GM19455 (cell line): ENCODE data around the gene SRGAP1.
"Not testable (repeated sequence)": the region's sequence is repeated elsewhere in the genome, so short reads cannot be mapped to it uniquely, and the experiment has no call there.

Experiments used
- ATAC-seq: cut with Tn5 transposase; IDR thresholded peaks from one replicate; pipeline ENCODE4 v1.9.1; 2021; ENCODE audit not compliant: unreplicated experiment

Gene SRGAP1

DNA sequence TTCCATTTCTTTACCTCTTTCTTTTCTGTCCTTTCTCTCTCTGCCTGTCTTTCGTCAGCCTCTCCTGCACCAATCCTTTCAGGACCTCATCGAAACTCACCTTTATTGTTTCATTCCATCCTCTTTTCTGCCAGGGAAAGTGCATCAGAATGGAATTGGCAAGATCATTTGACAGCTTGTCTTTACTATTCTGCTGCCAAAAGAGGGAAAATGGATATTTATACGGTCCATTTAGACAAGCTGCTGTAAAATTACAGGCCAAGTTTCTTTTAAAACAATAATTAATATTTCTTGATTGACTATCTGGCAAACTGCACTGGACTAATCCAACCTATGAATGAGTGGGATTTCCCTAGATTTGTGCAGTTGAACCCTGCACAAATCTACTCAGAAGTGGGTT lies 7.6 kb upstream of the SRGAP1 start:
- no peak for ATAC-seq

DNA sequence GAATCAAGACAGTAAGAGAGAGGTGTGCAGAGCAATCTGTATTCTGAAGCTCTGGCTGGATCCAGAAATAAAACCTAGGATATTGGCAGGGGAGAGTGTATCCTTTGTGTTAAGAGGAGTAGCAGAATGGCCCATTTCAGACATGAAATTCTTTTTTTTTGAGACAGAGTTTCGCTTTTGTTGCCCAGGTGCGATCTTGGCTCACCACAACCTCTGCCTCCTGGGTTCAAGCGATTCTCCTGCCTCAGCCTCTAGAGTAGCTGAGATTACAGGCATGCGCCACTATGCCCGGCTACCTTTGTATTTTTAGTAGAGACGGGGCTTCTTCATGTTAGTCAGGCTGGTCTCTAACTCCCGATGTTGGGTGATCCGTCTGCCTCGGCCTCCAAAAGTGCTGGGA lies 6.1 kb upstream of the SRGAP1 start:
- ATAC-seq: no peak

DNA sequence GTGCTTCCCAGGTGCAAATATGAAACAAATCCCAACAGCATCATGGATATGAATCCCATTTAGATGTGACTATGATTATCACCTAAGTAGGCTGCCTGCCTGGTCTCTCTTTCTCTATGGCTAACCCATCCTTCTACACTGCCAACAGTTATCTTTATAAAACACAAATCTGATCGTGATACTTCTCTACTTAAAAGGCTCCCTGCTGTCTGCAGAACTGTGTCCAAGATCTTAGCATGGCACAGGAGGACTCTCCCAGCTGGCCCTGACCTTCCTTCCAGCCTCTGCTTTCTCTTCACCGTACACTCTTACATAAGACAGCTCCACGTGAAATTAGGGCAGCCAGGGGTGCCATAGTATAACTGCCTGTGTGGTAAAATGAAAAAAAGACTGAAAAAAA lies 3.5 kb upstream of the SRGAP1 start:
- ATAC-seq: no peak

DNA sequence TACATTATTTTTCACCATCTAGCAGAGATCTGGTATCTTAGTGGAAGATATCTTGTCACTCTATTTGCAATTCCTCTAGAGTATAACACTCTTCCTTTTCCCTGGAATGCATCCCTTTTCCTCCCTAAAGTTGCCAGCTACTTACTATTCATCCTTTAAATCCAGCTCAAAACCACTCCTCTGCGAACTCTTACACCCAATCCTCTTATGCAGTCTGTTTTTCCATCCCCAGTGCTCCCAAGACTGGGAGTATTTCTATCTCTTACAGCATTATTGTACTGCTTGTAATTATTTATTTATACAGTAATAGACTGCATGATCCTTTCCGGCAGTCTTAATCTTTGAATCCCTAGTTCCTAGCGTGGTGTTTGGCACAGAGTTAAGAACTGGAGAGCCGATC lies 2.9 kb upstream of the SRGAP1 start:
- ATAC-seq: no peak

DNA sequence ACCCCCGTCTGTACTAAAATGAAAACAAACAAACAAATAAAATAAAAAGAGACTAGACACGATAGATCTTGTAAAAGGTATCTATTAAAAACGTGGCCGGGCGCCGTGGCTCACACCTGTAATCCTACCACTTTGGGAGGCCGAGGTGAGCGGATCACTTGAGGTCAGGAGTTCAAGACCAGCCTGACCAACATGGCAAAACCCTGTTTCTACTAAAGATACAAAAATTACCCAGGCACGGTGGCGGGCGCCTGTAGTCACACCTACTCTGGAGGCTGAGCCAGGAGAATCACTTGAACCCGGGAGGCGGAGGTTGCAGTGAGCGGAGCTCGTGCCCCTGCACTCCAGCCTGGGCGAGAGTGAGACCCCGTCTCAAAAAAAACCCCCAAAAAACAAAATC lies 1.8 kb upstream of the SRGAP1 start:
- ATAC-seq: not testable (repeated sequence)

DNA sequence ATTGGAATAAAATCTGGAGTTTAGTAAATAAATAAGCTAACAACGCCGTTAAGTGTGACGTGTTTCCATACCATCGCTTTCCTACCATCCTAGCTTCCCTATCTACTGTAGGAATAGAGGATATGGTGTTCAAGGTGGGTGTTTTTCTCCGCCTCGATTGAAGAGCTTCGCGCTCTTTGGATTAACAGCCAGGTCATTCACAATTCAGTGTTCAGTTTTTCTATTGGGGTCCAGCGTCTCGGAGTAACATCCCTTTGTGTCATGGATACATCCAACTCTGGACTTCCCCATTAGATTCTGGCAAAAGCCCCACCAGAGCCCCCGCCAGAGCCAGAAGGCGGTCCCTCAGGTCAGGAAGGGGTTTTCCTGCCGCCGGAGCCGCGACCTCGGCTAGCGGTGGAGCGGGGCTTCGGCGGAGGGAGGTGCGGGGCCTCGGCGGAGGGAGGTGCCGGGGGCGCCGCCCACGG lies 1.2 kb upstream of the SRGAP1 start:
- ATAC-seq: no peak

DNA sequence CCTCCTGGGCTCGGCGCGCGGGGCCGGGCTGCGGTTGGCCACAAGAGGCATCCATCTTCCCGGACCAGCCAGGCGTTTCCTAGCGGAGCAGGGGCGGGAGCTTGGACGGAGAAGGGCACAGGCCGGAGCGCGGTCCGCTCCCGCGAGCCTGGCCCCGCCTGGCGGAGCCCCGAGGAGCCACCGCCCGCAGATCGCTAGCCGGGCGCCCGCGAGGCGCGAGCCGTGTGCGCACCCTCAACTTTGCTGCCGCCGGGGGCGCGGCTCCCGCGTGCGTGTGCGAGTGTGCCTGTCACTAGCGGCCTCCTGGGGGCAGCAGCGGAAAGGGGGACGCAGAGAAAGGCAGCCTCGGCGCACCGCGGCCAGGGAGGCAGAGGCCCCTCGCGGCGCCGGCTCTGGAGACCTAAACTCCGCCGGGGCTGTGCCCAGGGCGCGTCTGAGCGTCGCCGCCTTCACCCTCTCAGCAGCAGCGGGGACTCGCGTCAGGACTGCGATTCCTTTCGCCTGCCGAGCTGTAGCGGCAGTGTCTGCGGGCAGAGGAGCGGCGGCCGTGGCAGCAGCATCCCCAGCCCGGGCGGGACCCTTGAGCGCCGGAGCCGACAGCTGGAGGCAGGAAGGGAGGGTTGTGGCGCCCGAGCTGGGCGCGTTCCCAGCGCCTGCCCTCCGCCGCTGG lies 644 bp upstream of the SRGAP1 start:
- peak; percentile 98 for ATAC-seq

DNA sequence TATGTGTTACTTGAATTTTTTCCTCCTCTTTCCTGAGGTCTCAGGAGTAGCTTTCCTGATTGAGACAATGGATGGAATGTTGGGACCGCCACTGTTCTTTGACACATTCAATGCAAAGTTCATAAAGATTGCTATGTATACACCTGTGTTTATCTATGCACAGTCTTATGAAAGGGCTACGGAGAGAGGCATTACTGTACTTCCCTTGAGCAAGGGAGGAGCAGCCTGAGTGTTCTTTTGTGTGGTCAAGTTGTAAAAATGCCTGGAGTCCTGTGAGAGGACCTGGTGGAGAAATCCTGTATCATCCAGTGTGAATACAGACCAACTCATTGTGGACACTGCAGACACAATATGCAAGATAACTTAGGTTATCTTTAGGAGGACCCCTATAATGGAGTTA lies 1.2 kb downstream of the SRGAP1 start:
- ATAC-seq: no peak

DNA sequence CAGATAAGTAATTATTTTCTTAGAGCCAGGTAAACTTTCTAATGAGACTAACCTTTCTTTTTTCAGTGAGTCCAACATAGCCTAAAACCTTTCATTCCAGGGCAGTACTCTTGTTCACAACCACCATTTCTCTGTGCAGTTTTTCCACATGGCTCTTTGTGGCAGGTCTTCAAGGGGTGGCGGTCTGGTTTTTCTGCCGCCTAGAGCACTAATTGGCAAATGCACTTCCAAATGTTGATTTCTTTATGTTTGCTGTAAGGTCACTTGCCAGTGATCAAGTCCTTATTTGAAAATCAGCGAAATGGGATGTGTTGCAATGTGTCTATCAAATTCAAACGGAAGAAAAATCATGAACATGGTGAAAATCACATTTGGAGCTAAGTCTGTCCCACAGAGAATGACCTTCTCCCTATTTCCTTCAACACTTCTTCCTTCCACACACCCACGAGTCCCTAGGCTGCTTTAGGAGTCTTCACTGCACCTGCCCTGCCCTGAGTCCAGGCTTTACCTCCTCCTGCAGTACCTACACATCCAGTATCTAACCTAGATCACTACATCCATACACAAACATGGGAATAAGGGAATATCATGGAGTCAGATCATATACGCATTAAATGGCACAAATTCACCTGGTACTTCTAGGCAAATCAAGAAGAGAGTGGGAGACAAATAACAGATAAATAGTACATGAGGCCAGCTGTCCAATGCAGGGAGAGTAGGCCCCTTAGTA lies 1.9 kb downstream of the SRGAP1 start:
- ATAC-seq: no peak

DNA sequence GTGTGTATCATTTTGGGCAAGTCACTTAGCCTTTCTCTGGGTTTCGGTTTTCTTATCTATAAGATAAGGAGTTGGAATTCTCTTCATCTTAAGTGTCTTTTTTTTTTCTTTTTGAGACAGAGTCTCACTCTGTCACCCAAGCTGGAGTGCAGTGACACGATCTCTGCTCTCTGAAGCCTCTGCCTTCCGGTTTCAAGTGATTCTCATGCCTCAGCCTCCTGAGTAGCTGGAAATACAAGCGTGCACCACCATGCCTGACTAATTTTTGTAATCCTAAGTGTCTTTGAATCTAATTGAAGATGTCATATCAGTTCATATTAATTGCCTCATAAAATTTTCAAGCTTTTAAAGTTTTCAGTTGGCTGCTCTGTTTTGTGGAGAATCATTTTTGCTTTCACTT lies 4.0 kb downstream of the SRGAP1 start:
- no peak for ATAC-seq

DNA sequence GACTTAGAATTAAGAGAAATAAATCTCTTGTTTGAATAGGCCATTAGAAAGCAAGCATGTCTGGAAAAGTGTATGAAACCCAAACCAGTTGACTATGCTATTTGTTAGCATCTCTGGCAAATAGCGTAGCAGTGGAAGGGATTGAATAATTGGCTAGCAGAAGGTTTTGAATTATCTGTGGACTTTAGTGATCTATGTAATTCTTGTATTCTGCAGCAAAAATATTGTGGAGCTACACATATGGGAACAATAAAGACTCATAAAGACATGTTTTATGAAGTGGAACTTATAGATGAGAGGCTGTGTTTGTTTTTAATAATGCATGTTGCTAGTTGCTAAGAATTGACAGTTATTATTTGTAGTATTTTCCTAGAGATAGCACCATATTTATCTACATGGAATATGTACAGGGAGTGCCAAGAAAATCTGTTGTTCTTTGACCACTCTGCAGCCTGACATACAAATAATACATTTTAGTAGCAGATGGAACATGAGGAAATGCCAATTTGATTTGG lies 4.7 kb downstream of the SRGAP1 start:
- no peak for ATAC-seq

DNA sequence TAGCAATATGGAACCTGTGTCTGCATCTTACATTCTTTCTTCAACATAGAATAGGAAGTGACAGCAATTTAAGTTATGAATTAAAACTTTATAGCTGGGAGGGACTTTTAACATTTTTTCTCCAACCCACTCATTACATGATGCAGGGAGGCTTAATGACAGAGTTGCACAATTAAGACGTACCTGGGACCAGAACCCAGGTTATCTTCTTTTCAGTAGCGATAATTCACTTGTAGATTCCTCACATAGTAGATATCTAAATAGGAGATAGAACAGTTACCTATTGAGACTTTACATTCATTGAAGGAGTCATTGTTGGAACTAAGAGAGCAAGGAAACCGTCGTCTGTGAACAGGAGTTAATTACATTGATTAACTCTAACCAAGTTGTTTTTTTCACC lies 5.1 kb downstream of the SRGAP1 start:
- no peak for ATAC-seq

DNA sequence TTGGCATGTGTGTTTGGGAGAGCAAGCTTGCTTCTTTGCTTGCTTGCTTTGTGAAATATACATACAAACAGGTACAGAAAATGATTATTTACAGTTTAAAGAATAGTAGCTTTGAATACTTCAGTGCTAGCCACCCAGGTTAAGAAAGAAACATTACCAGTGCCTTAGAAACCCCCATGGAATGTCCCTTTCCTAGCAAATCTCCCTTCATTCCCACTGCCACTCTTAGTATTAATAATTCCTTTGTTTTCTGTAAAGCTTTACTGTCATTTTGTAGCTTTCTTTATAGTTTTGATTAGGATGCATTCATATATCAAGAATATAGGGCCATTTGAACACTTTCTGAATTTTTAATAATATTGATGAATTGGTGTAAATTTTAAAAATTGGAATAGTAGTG lies 9.5 kb downstream of the SRGAP1 start:
- ATAC-seq: no peak

DNA sequence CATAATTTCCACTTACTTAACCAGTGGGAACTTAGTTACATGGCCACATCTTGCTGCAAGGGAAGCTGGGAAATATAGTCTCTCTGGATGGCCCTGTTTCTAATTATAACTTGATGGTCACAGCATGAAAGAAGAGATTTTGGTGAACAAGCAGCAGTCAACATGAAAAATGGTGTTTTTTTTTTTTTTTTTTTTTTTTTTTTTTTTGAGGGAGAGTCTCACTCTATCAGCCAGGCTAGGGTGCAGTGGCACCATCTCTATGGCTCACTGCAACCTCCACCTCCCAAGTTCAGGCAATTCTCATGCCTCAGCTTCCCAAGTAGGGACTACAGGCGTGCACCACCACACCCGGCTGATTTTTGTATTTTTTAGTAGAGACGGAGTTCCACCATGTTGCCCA lies 10.8 kb downstream of the SRGAP1 start:
- ATAC-seq: no peak

DNA sequence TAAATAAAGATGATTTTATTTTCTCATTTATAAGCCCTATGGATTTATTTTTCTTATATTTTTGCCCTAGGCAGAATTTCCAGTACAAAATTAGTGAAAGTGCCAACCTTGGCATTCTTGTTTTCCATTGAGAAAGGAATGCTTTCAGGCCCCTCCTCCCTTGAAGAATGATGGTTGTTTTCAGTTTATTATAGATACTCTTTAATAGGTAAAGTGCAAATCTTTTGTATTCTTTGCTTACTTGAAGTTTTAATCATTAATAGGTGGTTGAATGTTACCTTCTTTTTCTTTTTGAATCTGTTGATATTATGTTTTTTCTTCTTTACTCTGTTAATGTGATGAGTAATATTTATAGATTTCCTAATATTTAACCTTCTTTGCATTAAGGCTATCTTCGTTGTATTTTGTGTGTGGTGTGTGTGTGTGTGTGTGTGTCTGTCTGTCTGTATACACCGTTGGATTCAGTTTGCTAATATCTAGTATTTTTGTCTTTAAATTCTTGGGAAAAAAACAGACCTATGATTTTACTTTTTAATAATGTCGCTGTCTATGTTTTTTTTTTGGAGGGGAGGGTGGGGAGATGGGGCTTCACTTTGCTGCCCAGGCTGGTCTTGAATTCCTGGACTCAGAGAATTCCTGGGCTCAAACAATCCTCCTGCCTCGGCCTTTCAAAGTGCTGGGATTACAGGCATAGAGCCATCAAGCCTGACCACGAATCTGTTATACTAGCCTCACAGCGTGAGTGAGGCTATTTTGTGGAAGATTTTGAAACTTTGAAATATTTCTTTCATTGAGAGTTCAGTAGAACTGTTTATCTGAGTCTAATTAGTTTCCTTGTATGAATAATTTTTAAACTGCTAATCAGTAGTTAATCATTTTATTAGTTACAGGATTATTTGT lies 13.5 kb downstream of the SRGAP1 start:
- no peak for ATAC-seq

DNA sequence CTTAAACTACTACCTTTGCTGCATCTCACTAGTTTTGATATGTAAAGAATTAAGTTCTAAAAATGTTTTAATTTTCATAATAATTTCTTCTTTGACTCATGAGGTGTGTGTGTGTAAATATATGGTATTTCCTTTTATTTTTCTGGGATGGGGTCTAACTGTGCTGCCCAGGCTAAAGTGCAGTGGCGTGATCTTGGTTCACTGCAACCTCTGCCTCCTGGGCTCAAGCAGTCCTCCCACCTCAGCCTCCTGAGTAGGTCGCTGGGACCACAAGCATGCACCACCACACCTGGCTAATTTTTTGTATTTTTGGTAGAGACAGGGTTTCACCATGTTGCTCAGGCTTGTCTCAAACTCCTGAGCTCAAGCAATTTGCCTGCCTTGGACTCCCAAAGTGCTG lies 15.4 kb downstream of the SRGAP1 start:
- ATAC-seq: not testable (repeated sequence)

DNA sequence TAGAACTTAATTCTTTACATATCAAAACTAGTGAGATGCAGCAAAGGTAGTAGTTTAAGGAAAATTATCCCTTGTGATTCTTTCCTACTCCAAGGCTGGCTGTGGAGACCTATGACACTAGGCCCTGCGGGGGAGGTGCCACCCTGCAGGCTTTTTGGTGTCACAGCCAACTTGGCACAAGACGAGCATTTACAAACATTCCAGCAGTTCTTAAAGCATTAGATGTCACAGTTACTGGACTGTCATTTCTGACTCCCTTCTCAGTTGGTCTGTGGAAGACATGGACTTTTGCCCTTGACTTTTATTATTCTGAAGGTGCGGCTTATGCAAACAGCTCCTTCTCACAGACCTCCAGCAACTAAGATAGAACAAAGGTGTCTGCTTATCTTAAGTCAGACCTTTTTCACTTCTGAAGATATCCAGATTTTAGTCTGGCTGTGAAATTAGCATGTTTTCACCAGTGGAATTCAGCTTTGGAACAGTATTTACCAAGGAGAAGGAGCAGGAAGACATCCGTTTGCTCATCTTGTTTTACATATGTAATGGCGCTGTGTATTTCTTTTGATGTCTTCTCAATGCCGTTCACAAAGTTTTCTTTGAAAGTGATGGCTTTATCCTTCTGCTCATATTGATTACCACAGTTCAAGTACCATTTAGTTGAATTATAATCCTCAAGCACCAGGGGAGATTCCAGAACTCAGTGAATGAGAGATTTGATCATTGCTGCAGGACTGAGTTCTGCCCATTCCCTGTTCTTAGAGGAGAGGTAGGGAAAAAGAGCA lies 17.9 kb downstream of the SRGAP1 start:
- no peak for ATAC-seq

DNA sequence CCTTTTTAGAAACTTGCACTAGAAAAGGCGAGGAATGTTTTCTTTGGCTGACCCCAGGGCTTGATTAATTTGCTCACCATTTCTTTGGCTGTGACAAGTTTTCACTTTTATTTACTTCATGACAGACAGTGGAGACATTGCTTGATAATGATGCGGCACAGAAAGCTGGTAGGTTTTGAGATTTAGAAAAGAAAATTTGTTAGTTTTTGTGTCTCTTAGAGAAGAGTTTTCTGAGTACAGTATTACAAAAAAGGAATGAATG lies 18.4 kb downstream of the SRGAP1 start:
- ATAC-seq: no peak

DNA sequence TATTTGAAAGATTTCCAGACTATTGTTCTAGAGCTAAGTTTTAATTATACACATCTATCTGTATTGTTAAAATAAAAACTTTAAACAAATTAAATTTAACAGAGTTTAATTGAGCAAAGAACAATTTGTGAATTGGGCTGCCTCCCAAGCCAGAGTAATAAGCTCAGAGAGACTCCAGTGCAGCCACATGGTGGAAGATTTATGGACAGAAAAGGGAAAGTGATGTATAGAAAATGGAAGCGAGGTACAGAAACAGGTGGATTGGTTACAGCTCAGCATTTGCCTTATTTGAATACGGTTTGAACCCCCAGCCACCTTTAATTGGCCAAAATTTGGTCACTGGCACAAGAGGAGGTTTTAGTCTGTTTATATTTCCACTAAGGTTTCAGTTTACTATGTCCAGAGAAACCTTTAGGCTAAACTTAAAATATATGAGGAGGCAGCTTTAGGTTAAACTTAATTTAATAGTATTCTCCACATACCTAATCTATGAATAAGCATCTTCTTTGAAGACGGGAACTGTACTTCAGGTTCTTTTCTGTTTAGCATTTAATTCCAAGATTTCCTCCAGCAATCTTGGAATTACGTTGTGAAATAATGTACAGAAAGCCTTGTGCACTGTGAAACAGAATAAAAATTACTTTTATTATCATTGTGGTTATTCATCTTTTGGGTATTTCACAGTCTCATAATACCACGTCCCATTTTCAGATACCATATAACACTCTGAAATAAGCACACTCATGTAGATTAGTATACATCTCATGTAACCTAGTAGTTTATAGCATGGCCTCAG lies 19.4 kb downstream of the SRGAP1 start:
- ATAC-seq: no peak

DNA sequence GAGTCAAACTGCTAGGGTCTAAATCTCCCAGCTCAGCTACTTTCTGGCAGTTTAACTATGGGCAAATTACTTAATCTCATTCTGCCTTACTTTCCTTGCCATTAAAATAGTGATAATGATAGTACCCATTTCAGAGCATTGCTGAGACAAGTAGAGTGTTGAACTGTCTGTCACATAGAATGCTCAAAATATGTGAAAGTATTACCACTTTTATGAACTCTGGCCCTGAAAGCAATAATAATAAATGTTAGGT lies 19.9 kb downstream of the SRGAP1 start:
- no peak for ATAC-seq

DNA sequence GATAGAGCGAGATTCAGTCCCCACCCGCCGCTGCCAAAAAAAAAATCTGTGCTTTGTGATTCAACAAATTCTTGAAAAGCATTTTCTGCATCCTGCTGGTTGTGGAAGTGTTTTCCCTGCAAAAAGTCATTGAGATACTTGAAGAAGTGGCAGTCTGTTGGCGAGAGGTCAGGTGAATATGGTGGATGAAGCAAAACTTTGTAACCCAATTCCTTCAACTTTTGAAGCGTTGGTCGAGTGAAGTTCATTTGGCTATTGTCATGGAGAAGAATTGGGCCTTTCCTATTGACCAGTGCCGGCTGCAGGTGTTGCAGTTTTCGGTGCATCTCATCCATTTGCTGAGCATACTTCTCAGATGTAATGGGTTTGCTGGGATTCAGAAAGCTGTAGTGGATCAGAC lies 20.9 kb downstream of the SRGAP1 start:
- ATAC-seq: no peak
